Endodermal cell (in vitro differentiated cells): ENCODE measurements around the gene GMPR. TPM values are rescaled to one million over a fixed set of nuclear protein-coding genes. Genes with fewer than 3 reads are reported as not detected.
A peak's percentile ranks its signal among the peaks of the same experiment; 100 is the strongest.

Source experiments
- DNase-seq: peaks from one replicate; pipeline ENCODE4 v3.0.0-alpha.2; 2017
- H3K27ac ChIP-seq: 2 replicates; pipeline ENCODE4 v1.5.1; 2013; ENCODE audit warnings: mild to moderate bottlenecking, low read depth, low read length, moderate library complexity
- H3K27me3 ChIP-seq: 2 replicates; pipeline ENCODE4 v1.6.1; 2013; ENCODE audit warnings: mild to moderate bottlenecking, low read length, moderate library complexity; ENCODE audit not compliant: insufficient read depth, control insufficient read depth, poor library complexity, severe bottlenecking
- H3K36me3 ChIP-seq: 2 replicates; pipeline ENCODE4 v1.7.0; 2013; ENCODE audit warnings: mild to moderate bottlenecking, low read length, moderate library complexity; ENCODE audit not compliant: control insufficient read depth, insufficient read depth
- H3K4me1 ChIP-seq: one replicate; pipeline ENCODE4 v1.7.0; 2013; ENCODE audit warnings: low read length; ENCODE audit not compliant: control insufficient read depth, insufficient read depth
- H3K4me3 ChIP-seq: 2 replicates; pipeline ENCODE4 v1.5.1; 2013; ENCODE audit warnings: mild to moderate bottlenecking, low read length, moderate library complexity
- H3K9ac ChIP-seq: 2 replicates; pipeline ENCODE4 v1.6.1; 2013; ENCODE audit warnings: mild to moderate bottlenecking, low read length, moderate library complexity; ENCODE audit not compliant: poor library complexity, severe bottlenecking; ENCODE audit errors: extremely low read depth
- H3K9me3 ChIP-seq: 2 replicates; pipeline ENCODE4 v1.6.1; 2013; ENCODE audit warnings: mild to moderate bottlenecking, low read length, moderate library complexity; ENCODE audit not compliant: control insufficient read depth
- H3K27ac Mint-ChIP-seq: 2 replicates; pipeline ENCODE4 v1.8.0; 2020; ENCODE audit warnings: mixed read lengths
- H3K27me3 Mint-ChIP-seq: 2 replicates; pipeline ENCODE4 v1.8.0; 2021; ENCODE audit warnings: mild to moderate bottlenecking, mixed read lengths; ENCODE audit not compliant: insufficient read depth
- H3K36me3 Mint-ChIP-seq: 2 replicates; pipeline ENCODE4 v1.8.0; 2020; ENCODE audit warnings: low read depth, mixed read lengths
- H3K4me1 Mint-ChIP-seq: 2 replicates; pipeline ENCODE4 v1.8.0; 2020; ENCODE audit warnings: mixed read lengths
- H3K4me3 Mint-ChIP-seq: 2 replicates; pipeline ENCODE4 v1.8.0; 2020; ENCODE audit warnings: mild to moderate bottlenecking, moderate library complexity, mixed read lengths
- H3K9me3 Mint-ChIP-seq: 2 replicates; pipeline ENCODE4 v1.8.0; 2020; ENCODE audit warnings: mild to moderate bottlenecking, mixed read lengths
- CTCF ChIP-seq: fragments of 200-600 bp; sonication (generic); conservative IDR thresholded peaks from 2 replicates; pipeline ENCODE4 v1.5.0; 2021; ENCODE audit warnings: antibody characterized with exemption, mild to moderate bottlenecking
- WGBS, 2 experiments: methylation state at CpG; one replicate each; pipeline versions ENCODE4 v1.1.5 to v1.1.7; 2013; ENCODE audit warnings: missing lambda C conversion rate in 2 of 2, mixed read lengths in 1 of 2; ENCODE audit not compliant: insufficient coverage in 1 of 2, insufficient read length in 1 of 2; 5-methylcytosine and 5-hydroxymethylcytosine counted together
- total RNA-seq, 2 donors: library from RNA; stranded (reverse); fragmentation: NEBNext Ultra II Directional in 1 of 2; extraction: Animal tissue kit (Norgen Biotek cat#: 25700) in 1 of 2; gene quantifications; 2 replicates in 1 of 2; 3 replicates in 1 of 2; pipeline ENCODE4 v1.2.1, GENCODE V29; 2021

GMPR gene
- total RNA-seq, 2 donors from 2014 or later: 4.9 to 20.7 TPM

GRCh38 chr6:16205377-16206144 lies 32.8 kb upstream of the GMPR start:
- H3K4me3 ChIP-seq: no peak overlapping the region
- H3K9ac ChIP-seq: no peak overlapping the region
- peaks cover 4% of the 10 kb centered on the region for H3K4me1 Mint-ChIP-seq
- 76 to 87% methylated on average over 4 of the region's 4 CpGs for WGBS, 2 experiments
- H3K27ac Mint-ChIP-seq: no peak overlapping the region
- H3K9me3 Mint-ChIP-seq: no peaks in the 10 kb centered on the region
- no peak overlapping the region for H3K4me3 Mint-ChIP-seq
- no peak for TF ChIP-seq CTCF
- no peaks in the 10 kb centered on the region for H3K9me3 ChIP-seq
- no peaks in the 10 kb centered on the region for H3K4me1 ChIP-seq
- no peaks in the 10 kb centered on the region for H3K36me3 ChIP-seq
- no peaks in the 10 kb centered on the region for H3K27me3 ChIP-seq
- DNase-seq: no peak
- peaks cover 5% of the 10 kb centered on the region for H3K27me3 Mint-ChIP-seq
- H3K36me3 Mint-ChIP-seq: no peaks in the 10 kb centered on the region
- peak overlapping the region; percentile 85 for H3K27ac ChIP-seq

- no peak overlapping the region for H3K9ac ChIP-seq
- Mint-ChIP-seq H3K36me3 (no peaks in the 10 kb centered on the region), H3K27me3 (peaks cover 5% of the 10 kb centered on the region), H3K27ac (no peak overlapping the region), H3K4me3 (no peak overlapping the region), H3K4me1 (peaks cover 3% of the 10 kb centered on the region), H3K9me3 (peaks cover 3% of the 10 kb centered on the region)
- no peak overlapping the region for H3K27ac ChIP-seq
- H3K4me1 ChIP-seq: no peaks in the 10 kb centered on the region
- TF ChIP-seq CTCF: peak; percentile 97
- 7 to 29% methylated on average over 4 to 6 of the region's 6 CpGs for WGBS, 2 experiments
- no peak overlapping the region for H3K4me3 ChIP-seq
- no peaks in the 10 kb centered on the region for H3K9me3 ChIP-seq
- H3K36me3 ChIP-seq: no peaks in the 10 kb centered on the region
- peak; percentile 82 for DNase-seq
- H3K27me3 ChIP-seq: no peaks in the 10 kb centered on the region
These were observed 31.8 kb upstream of the GMPR start for GRCh38 chr6:16206595-16207037.

- H3K4me3 Mint-ChIP-seq: no peak overlapping the region
- Histone ChIP-seq H3K27me3 (no peaks in the 10 kb centered on the region), H3K27ac (no peak overlapping the region), H3K4me3 (no peak overlapping the region), H3K9me3 (no peaks in the 10 kb centered on the region), H3K36me3 (no peaks in the 10 kb centered on the region), H3K9ac (no peak overlapping the region), H3K4me1 (no peaks in the 10 kb centered on the region)
- H3K4me1 Mint-ChIP-seq: peaks cover 3% of the 10 kb centered on the region
- TF ChIP-seq CTCF: no peak
- no peak for DNase-seq
- WGBS, 2 experiments: 85% methylated on average over 2 of the region's 2 CpGs; no CpG with 5 or more reads in 1 of the 2 experiments
- peaks cover 3% of the 10 kb centered on the region for H3K9me3 Mint-ChIP-seq
- H3K27me3 Mint-ChIP-seq: peaks cover 7% of the 10 kb centered on the region
- no peaks in the 10 kb centered on the region for H3K36me3 Mint-ChIP-seq
- no peak overlapping the region for H3K27ac Mint-ChIP-seq
These were observed 29.4 kb upstream of the GMPR start for GRCh38 chr6:16208989-16209388.
